Measurements from ENCODE around the gene PLA2G6.

- TF ChIP-seq CTCF (IDR thresholded peaks at IDR 0.05): no peak
- TF ChIP-seq POLR2AphosphoS5 (IDR thresholded peaks at IDR 0.05): no peak
These were observed 112.0 kb downstream of the PLA2G6 start for GRCh38 chr22:38069372-38070249.

Measured in breast epithelium (tissue), 3 donors.